GM20000 (cell line): Measurements from ENCODE around the gene CHRNA4.

Experiments
- DNase-seq: peaks from one replicate; pipeline ENCODE4 v3.0.0; 2012; ENCODE audit warnings: low spot score
- TF ChIP-seq, protein P1 (sequence below): IDR thresholded peaks from 2 replicates; pipeline ENCODE4 v1.5.1; 2012; ENCODE audit warnings: mild to moderate bottlenecking, control low read depth; ENCODE audit errors: extremely low read depth, missing control alignments

CHRNA4 gene

DNA sequence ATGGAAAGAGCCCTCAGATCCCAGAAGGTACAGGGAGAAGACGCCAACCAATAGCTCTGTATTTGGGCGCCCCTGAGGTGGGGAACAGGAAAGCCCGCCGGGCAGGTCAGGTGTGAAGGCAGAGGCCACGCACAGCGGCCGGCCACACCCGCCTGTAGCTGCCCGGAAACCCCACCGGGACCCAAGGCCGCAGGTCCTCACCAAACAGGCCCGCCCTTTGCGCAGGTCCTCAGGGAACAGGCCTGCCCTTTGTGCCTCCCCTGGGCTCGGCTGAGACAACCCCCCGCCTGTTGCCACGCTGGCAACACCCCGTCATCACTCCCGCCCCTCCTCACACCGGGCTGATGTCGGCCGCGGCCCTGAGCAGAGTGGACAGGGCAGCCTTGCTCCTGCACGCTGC is 44.9 kb upstream of the CHRNA4 start:
- no peak for DNase-seq
- TF ChIP-seq, protein P1, sequence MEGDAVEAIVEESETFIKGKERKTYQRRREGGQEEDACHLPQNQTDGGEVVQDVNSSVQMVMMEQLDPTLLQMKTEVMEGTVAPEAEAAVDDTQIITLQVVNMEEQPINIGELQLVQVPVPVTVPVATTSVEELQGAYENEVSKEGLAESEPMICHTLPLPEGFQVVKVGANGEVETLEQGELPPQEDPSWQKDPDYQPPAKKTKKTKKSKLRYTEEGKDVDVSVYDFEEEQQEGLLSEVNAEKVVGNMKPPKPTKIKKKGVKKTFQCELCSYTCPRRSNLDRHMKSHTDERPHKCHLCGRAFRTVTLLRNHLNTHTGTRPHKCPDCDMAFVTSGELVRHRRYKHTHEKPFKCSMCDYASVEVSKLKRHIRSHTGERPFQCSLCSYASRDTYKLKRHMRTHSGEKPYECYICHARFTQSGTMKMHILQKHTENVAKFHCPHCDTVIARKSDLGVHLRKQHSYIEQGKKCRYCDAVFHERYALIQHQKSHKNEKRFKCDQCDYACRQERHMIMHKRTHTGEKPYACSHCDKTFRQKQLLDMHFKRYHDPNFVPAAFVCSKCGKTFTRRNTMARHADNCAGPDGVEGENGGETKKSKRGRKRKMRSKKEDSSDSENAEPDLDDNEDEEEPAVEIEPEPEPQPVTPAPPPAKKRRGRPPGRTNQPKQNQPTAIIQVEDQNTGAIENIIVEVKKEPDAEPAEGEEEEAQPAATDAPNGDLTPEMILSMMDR: no peak

DNA sequence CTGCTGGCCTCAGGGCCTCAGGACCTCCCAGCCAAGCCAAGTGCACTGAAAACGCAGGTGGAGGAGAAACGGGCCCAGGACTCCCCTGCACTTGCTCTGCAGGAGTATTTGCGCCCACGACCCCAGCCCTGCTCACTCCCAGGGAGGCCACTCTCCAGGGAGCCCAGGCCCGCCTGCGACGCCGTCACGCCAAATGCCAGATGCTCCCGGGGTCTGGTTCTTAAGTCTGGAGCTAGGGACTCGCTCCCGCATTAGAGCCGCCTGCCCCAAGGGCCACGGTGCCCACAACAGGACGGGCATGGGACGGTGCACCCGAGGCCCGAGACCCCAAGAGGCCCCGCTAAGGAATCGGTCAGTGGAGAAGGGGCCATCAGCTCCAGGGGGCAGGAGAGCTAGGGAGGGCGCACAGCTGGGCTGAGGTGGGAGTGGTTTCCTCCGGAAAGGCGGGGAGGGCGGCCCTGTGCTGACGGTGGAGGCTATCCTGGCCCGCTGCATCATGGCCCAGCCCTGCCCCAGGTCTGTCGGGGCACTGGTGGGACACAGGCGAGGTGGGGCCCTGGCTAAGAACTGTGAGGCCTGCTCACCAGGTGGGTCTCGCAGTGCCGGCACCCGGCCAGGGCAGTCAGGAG is 44.1 kb upstream of the CHRNA4 start:
- no peak for DNase-seq

DNA sequence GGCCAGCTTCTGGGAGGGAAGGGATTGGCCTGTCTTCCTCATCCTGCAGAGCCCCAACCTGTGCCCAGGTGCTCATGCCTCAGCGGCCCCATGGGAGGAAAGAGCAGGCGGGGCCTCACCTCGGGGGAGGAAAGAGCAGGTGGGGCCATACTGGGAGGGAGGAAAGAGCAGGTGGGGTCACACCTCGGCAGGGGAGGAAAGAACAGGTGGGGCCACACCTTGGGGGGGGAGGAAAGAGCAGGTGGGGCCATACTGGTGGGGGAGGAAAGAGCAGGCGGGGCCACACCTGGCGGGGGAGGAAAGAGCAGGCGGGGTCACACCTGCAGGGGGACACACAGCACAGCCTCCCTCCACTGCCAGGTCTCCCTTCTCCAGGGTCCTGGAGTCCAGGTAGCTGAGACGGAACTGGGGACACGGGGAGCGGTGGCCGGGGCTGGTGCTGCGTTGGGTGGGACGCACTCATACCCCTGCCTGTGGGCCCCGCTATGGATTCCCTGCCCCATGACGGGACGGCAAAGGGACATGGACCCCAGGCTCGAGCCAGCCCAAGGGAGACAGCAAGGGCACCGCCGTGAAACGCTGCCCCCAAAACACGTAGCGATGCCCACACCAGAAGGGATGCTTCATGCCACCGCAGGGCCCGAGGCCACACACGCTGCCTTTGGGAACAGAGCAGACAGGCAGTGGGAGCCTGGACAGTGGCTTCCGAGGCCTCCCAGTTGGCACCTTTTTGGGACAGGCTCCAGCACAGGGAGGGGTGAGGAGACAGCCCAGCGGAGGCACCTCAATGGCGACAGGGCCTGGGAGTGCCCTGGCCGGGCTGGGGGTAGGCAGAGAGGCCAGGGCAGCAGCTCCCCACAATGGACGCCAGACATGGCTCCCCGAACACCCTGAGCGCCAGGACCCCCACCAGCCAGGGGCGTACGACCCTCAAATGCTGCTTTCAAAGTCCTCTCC is 43.3 kb upstream of the CHRNA4 start:
- DNase-seq: no peak
- TF ChIP-seq, protein P1: no peak

More for the DNA sequence above, 44.1 kb upstream of the CHRNA4 start:
- TF ChIP-seq, protein P1: no peak

GRCh38 chr20:63403403-63404105 is 42.4 kb upstream of the CHRNA4 start:
- TF ChIP-seq, protein P1: no peak
- no peak for DNase-seq

- no peak for DNase-seq
- TF ChIP-seq, protein P1: no peak
These were observed 41.7 kb upstream of the CHRNA4 start for GRCh38 chr20:63402860-63403220.

- DNase-seq: no peak
- TF ChIP-seq, protein P1: no peak
These were observed 41.2 kb upstream of the CHRNA4 start for GRCh38 chr20:63402181-63402859.
